Bronchial smooth muscle cell (primary cell): Measurements from ENCODE around the gene TIMM50. TPM values are rescaled to one million over a fixed set of nuclear protein-coding genes. Genes with fewer than 3 reads are reported as not detected.

ENCODE experiments used
- total RNA-seq: library from RNA; depleted of rRNA; stranded (reverse); fragments of >200 nt; gene quantifications from 2 replicates; pipeline ENCODE4 v1.2.1, GENCODE V29; 2014

The TIMM50 gene
- 37.1 and 46.2 TPM in 2 replicates for total RNA-seq

GRCh38 chr19:39480337-39481228 is at the start of gene TIMM50:
Gene TIMM50 (plus strand): TSS chr19:39480838. CDS start chr19:39480854, 16 bp downstream.

GRCh38 chr19:39435499-39436349 is 44.9 kb upstream of the TIMM50 start, which contains the start of gene RPS16:
Gene RPS16 (minus strand): TSS chr19:39435949. CDS start chr19:39435895, 54 bp downstream.

DNA sequence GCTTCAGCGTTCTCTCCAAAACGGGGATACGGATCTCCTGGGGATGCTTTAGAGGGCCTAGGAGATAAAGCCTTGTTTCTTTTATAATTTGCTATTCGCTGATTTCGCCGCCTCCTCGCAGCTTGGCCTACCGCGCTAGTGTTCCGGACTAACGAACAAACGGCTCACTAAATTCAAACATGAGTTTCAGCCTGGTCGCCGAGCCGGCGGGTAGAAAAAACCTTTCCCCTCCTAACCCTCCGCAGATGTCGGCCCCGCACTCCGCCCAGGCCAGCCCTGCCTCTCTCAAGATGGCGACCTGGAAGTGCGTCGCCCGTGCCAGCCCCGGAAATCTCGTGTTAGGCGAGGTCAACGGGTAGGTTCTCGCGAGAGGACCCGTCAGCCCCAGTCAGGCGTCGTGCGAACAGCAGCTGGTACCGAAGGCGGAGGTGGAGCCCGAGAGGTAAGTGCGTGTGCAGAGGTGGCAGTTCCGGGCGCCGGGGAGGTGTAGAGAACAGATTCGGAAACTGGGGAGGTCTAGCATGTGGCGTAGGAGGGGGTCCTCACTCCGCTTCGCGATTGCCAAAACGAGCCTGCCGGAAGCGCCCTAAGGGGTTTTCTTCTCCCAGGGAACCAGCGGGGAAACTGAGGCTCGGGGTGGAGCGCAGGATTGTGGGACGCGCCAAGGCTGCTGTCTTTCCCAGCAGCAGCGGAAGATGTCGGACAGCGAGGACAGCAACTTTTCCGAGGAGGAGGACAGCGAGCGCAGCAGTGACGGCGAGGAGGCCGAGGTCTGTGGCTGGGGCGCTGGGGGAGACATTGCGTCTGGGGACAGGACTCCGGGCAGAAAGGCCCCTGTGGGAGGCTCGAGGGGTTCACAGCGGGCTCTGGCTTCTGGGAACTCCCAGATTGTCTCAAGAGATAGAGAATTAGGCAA is 35.2 kb upstream of the TIMM50 start, which contains the start of gene SUPT5H:
TSS of gene SUPT5H (plus strand) at position 387 of the 916 bp plus-strand sequence. CDS start at position 696, 309 bp downstream.

GRCh38 chr19:39498798-39499642 is 18.4 kb downstream of the TIMM50 start, which contains the start of gene DLL3:
Gene DLL3 (plus strand): TSS chr19:39498947. CDS start chr19:39498975, 28 bp downstream.

GRCh38 chr19:39514840-39515550 is 34.4 kb downstream of the TIMM50 start, which contains the start of gene SELENOV:
Gene SELENOV (plus strand): TSS chr19:39515139. CDS start chr19:39515213, 74 bp downstream.

DNA sequence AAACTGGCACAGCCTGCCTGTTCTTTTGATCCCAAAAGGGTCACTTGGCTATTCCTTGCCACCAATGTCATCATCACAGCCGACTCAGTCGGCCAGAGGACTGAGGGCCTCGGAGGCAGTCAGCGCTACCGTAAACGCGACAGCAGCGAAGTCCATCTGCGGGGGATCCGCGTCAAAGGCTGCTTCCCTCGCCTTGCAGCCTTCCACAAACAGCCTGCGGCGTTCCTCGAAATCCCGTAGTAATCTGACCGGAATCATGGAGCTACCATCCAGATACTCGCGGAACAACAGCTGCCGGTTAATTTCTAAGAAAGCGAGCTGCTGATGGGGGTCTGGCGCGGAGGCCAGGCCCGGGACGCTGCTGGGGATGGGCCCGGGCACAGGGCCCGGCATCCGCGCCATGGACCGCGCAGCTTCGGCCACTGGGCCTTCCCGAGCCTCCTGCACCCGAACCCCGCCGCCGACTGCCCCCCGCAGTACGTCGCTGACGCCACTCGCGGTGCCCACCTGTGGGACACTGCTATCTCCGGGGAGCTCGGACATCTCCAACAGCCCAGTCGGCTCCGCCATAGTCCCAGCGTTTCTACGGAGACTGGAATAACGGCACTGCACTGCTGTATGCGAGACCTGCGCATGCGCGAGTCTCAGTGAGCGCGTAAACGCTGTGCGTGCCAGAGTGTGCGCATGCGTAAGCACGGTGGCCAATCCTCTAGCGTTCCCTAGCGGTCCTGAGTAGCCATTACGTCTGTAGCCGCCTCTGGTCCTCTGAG is 51.8 kb downstream of the TIMM50 start, which contains the start of gene EID2B:
TSS of gene EID2B (minus strand) at position 620 of the 770 bp plus-strand sequence. CDS start at position 570, 50 bp downstream.

DNA sequence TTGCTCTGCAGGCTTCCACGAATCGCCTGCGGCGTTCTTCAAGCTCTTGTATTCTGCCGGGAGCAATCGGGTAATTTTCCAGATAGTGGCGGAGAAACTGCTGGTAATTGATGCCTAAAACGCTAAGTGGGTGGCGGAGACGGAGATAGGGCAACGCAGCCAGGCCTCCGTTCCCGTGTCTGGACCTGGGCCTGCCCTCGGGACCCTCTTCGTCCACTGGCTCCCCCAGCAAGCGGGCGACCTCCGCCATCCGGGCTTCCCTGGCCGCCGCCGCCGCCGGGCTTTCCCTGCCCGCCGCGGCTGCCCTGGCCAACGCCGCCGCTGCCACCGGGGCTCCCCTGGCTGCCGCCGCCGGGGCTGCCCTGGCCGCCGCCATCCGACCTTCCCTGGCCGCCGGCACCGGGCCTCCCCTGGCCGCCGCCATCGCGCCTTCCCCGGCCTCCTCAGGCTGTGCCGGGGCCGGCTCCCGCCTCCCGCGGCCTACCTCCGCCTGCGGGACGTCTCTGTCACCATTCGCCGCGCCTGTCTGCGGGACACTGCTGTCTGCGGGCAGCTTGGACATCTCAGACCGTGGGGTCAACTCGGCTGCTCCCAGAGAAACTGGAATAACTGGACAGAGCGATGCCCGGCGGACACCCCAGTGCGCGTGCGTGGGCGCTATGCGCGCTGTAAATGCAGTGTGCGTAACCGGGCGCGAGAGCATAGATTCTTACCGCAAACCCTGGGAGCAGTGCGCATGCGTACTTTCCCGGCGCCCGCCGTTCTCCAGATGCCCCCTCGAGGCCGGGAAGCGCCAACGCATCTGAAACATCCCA is 59.1 kb downstream of the TIMM50 start, which contains the start of gene EID2:
TSS of gene EID2 (minus strand) at position 644 of the 815 bp plus-strand sequence. CDS start at position 562, 82 bp downstream.

Other genes starting within 250 kb of the TIMM50 start
- not detected in 2 replicates for gene IFNL3, start 235.8 kb upstream of the TIMM50 start, total RNA-seq
- not detected in 2 replicates for gene IFNL4, start 232.0 kb upstream of the TIMM50 start, total RNA-seq
- not detected in 2 replicates for gene IFNL2, start 212.4 kb upstream of the TIMM50 start, total RNA-seq
- not detected in 2 replicates for gene IFNL1, start 184.4 kb upstream of the TIMM50 start, total RNA-seq
- under 0.01 TPM in 2 replicates for gene LRFN1, start 160.0 kb upstream of the TIMM50 start, total RNA-seq
- gene GMFG, start 144.8 kb upstream of the TIMM50 start, total RNA-seq, result 0.32 and 0.60 TPM in 2 replicates
- gene SAMD4B, start 138.4 kb upstream of the TIMM50 start, total RNA-seq, result 38.6 and 53.2 TPM in 2 replicates
- gene PAF1, start 89.7 kb upstream of the TIMM50 start, total RNA-seq, result 57.8 and 61.7 TPM in 2 replicates
- 12.8 and 19.1 TPM in 2 replicates for gene MED29, start 89.5 kb upstream of the TIMM50 start, total RNA-seq
- 2.4 and 3.0 TPM in 2 replicates for gene ZFP36, start 74.0 kb upstream of the TIMM50 start, total RNA-seq
- gene PLEKHG2, start 68.2 kb upstream of the TIMM50 start, total RNA-seq, result 11.0 and 23.0 TPM in 2 replicates
- 96.1 and 102 TPM in 2 replicates for gene RPS16, start 44.9 kb upstream of the TIMM50 start, total RNA-seq
- gene SUPT5H, start 35.3 kb upstream of the TIMM50 start, total RNA-seq, result 70.6 and 85.5 TPM in 2 replicates
- under 0.01 and 0.16 TPM in 2 replicates for gene DLL3, start 18.1 kb downstream of the TIMM50 start, total RNA-seq
- not detected in 2 replicates for gene SELENOV, start 34.3 kb downstream of the TIMM50 start, total RNA-seq
- 2.1 and 3.8 TPM in 2 replicates for gene EID2B, start 52.0 kb downstream of the TIMM50 start, total RNA-seq
- 6.7 and 13.6 TPM in 2 replicates for gene EID2, start 59.3 kb downstream of the TIMM50 start, total RNA-seq
- not detected in 2 replicates for gene LGALS13, start 121.7 kb downstream of the TIMM50 start, total RNA-seq
- gene LGALS16, start 175.1 kb downstream of the TIMM50 start, total RNA-seq, result not detected in 2 replicates
- gene LGALS14, start 223.6 kb downstream of the TIMM50 start, total RNA-seq, result not detected in 2 replicates